IPS-18c (cell line): ENCODE measurements around the gene ETV3.
"Not testable (repeated sequence)": the region's sequence is repeated elsewhere in the genome, so short reads cannot be mapped to it uniquely, and the experiment has no call there.

Source experiments
- H3K4me3 ChIP-seq: 2 replicates; pipeline ENCODE4 v1.7.0; 2013; ENCODE audit warnings: low read depth, mild to moderate bottlenecking, low read length, moderate library complexity; ENCODE audit not compliant: insufficient read depth
- H3K9me3 ChIP-seq: one replicate; pipeline ENCODE4 v1.6.1; 2013; ENCODE audit warnings: mild to moderate bottlenecking, low read length, moderate library complexity; ENCODE audit not compliant: control insufficient read depth, insufficient read depth

ETV3 gene

GRCh38 chr1:157107702-157108101 is 30.5 kb downstream of the ETV3 start:
- H3K4me3 ChIP-seq = no peak overlapping the region
- no peaks in the 10 kb centered on the region for H3K9me3 ChIP-seq

GRCh38 chr1:157106813-157107189 is 31.4 kb downstream of the ETV3 start:
- no peak overlapping the region for H3K4me3 ChIP-seq
- H3K9me3 ChIP-seq = no peaks in the 10 kb centered on the region

GRCh38 chr1:157105988-157106812 is 32.0 kb downstream of the ETV3 start:
- Histone ChIP-seq H3K9me3 (no peaks in the 10 kb centered on the region), H3K4me3 (no peak overlapping the region)

- Histone ChIP-seq H3K9me3 (no peaks in the 10 kb centered on the region), H3K4me3 (no peak overlapping the region)
Measured at GRCh38 chr1:157105298-157105987, 32.8 kb downstream of the ETV3 start.

- no peak overlapping the region for H3K4me3 ChIP-seq
Measured at GRCh38 chr1:157104598-157105293, 33.4 kb downstream of the ETV3 start.

GRCh38 chr1:157103268-157103667 is 34.9 kb downstream of the ETV3 start:
- H3K9me3 ChIP-seq = no peaks in the 10 kb centered on the region
- H3K4me3 ChIP-seq = no peak overlapping the region

More at GRCh38 chr1:157104598-157105293, 33.4 kb downstream of the ETV3 start:
- H3K9me3 ChIP-seq = no peaks in the 10 kb centered on the region

- Histone ChIP-seq H3K9me3 (no peaks in the 10 kb centered on the region), H3K4me3 (no peak overlapping the region)
Measured at GRCh38 chr1:157101149-157101548, 37.0 kb downstream of the ETV3 start.

- Histone ChIP-seq H3K4me3 (no peak within 1 kb of the TSS), H3K9me3 (no peaks in the 10 kb centered on the region)
Measured at GRCh38 chr1:157099633-157100009, 38.6 kb downstream of the ETV3 start, which contains the start of gene ETV3L. ETV3L (minus strand) TSS chr1:157099808; CDS start chr1:157099523, 285 bp downstream.

GRCh38 chr1:157098987-157099632 is 39.1 kb downstream of the ETV3 start:
- H3K4me3 ChIP-seq, H3K9me3 ChIP-seq: not testable (repeated sequence)

GRCh38 chr1:157098519-157098918 is 39.7 kb downstream of the ETV3 start:
- Histone ChIP-seq H3K9me3 (no peaks in the 10 kb centered on the region), H3K4me3 (no peak overlapping the region)

- Histone ChIP-seq H3K9me3 (no peaks in the 10 kb centered on the region), H3K4me3 (no peak overlapping the region)
Measured at GRCh38 chr1:157097692-157098091, 40.5 kb downstream of the ETV3 start.

GRCh38 chr1:157096881-157097280 is 41.3 kb downstream of the ETV3 start:
- no peaks in the 10 kb centered on the region for H3K9me3 ChIP-seq

GRCh38 chr1:157095551-157095950 is 42.6 kb downstream of the ETV3 start:
- Histone ChIP-seq H3K9me3 (no peaks in the 10 kb centered on the region), H3K4me3 (no peak overlapping the region)

More at GRCh38 chr1:157096881-157097280, 41.3 kb downstream of the ETV3 start:
- no peak overlapping the region for H3K4me3 ChIP-seq

- Histone ChIP-seq H3K4me3 (no peak overlapping the region), H3K9me3 (no peaks in the 10 kb centered on the region)
Measured at GRCh38 chr1:157095091-157095490, 43.1 kb downstream of the ETV3 start.

GRCh38 chr1:157092831-157093230 is 45.4 kb downstream of the ETV3 start:
- Histone ChIP-seq H3K4me3 (no peak overlapping the region), H3K9me3 (no peaks in the 10 kb centered on the region)

- Histone ChIP-seq H3K9me3 (no peaks in the 10 kb centered on the region), H3K4me3 (no peak overlapping the region)
Measured at GRCh38 chr1:157091668-157092273, 46.4 kb downstream of the ETV3 start.

GRCh38 chr1:157091186-157091585 is 47.0 kb downstream of the ETV3 start:
- Histone ChIP-seq H3K4me3 (no peak overlapping the region), H3K9me3 (no peaks in the 10 kb centered on the region)
